ENCODE results near the gene LRRC25. TPM values are rescaled to one million over a fixed set of nuclear protein-coding genes. Genes with fewer than 3 reads are reported as not detected.

The LRRC25 gene
- total and polyA plus RNA-seq, 10 of the 15 experiments (the other 5 are each of a cell fraction or from before 2014, with no cell fraction given) = 0.38 to 2.9 (median 1.2) TPM

DNA sequence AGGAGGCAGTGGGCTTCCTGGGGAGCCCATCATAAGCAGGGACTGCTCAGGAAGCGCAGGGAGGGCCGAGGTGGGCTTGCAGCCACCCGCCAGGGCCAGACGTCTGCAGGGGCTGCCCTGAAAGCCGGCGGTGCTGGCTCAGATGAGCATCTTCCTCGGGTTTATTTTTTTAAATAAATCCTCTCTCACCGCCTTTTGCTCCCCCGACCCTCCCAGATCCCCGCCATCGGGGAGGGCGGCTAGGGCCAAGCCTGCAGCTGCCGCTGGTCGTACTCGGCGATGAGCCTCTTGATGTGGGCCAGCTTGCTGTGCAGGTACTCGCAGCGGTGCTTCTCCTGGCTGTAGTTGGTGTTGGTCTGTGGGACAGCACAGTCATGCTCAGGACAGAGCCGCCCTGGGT is 47.1 kb upstream of the LRRC25 start:
- ATAC-seq = no peak
- intact Hi-C loops (cut with micrococcal nuclease; ENCODE audit: unreplicated experiment) (no loop called here), in situ Hi-C loops (cut with MboI) (no loop called here)
- H3K4me1 ChIP-seq (ENCODE audit: control insufficient read depth, insufficient read depth, low read length) = peaks cover 3% of the 10 kb centered on the region; the same call in 1 of the 2 replicates
- ChIA-PET CTCF (no interaction called here), POLR2A (no interaction called here), RAD21 (ENCODE audit: unreplicated experiment) (no interaction called here), SMC1A (ENCODE audit: uncharacterized antibody, unreplicated experiment) (no interaction called here)
- no peak overlapping the region for H3K9ac ChIP-seq (ENCODE audit: control insufficient read depth, insufficient read depth, low read length)
- WGBS (ENCODE audit: insufficient coverage, insufficient replicate concordance, low lambda C conversion rate, missing lambda C conversion rate) = 96% methylated on average over 19 of the region's 19 CpGs
- no peaks in the 10 kb centered on the region for H3K27me3 ChIP-seq (replicated peaks in 1 of 2; ENCODE audit: control insufficient read depth in 2 of 2, insufficient read depth in 2 of 2, low read length in 1 of 2)
- H3K9me3 ChIP-seq (replicated peaks; ENCODE audit: control insufficient read depth, insufficient read depth, low read length) = no peaks in the 10 kb centered on the region
- no peak overlapping the region for H3K27ac ChIP-seq (ENCODE audit: control insufficient read depth, insufficient read depth)
- no peak overlapping the region for H3K4me2 ChIP-seq (ENCODE audit: control insufficient read depth, insufficient read depth)
- no peaks in the 10 kb centered on the region; the same call in 1 of the 2 replicates for H4K20me1 ChIP-seq (ENCODE audit: control insufficient read depth, insufficient read depth)
- no peak overlapping the region for H3K4me3 ChIP-seq
- no peak for DNase-seq (ENCODE audit: low read depth, low spot score)
- H3K79me2 ChIP-seq (ENCODE audit: control insufficient read depth, insufficient read depth, low read length) = no peaks in the 10 kb centered on the region
- TSS peak; percentile 25 for BruUV-seq (replicated peaks)
- no peak overlapping the region for H2AFZ ChIP-seq (ENCODE audit: control insufficient read depth, low read depth, low read length)
- peaks cover 11 to 30% of the 10 kb centered on the region in 2 experiments; a peak in 3 of 4 replicates for H3K36me3 ChIP-seq (ENCODE audit: control insufficient read depth in 2 of 2, insufficient read depth in 2 of 2, low read length in 1 of 2)
- FAIRE-seq = no peak
- TF ChIP-seq SIX5 (IDR thresholded peaks at IDR 0.05; ENCODE audit: low read depth, low read length, severe bottlenecking) (no peak), JUNB (IDR thresholded peaks at IDR 0.05) (no peak), POLR2AphosphoS5 (IDR thresholded peaks at IDR 0.05; ENCODE audit: low read length) (no peak), CHD1 (IDR thresholded peaks at IDR 0.05; ENCODE audit: low read depth, low read length) (no peak), HCFC1 (IDR thresholded peaks at IDR 0.05; ENCODE audit: low read length) (no peak), KLF5 (IDR thresholded peaks at IDR 0.05; ENCODE audit: partially characterized antibody) (no peak), EED (IDR thresholded peaks at IDR 0.05; ENCODE audit: low read depth) (no peak), RUNX3 (IDR thresholded peaks at IDR 0.05; ENCODE audit: low read length) (no peak), CBFB (IDR thresholded peaks at IDR 0.05; ENCODE audit: low read depth) (no peak), CHD2 (IDR thresholded peaks at IDR 0.05; ENCODE audit: borderline replicate concordance, low read depth, low read length) (no peak), NRF1 (conservative IDR thresholded peaks at IDR 0.05; ENCODE audit: low read depth, low read length) (no peak), RFX5 (IDR thresholded peaks at IDR 0.05; ENCODE audit: low read depth, low read length) (no peak)
- TF ChIP-seq, protein P1, sequence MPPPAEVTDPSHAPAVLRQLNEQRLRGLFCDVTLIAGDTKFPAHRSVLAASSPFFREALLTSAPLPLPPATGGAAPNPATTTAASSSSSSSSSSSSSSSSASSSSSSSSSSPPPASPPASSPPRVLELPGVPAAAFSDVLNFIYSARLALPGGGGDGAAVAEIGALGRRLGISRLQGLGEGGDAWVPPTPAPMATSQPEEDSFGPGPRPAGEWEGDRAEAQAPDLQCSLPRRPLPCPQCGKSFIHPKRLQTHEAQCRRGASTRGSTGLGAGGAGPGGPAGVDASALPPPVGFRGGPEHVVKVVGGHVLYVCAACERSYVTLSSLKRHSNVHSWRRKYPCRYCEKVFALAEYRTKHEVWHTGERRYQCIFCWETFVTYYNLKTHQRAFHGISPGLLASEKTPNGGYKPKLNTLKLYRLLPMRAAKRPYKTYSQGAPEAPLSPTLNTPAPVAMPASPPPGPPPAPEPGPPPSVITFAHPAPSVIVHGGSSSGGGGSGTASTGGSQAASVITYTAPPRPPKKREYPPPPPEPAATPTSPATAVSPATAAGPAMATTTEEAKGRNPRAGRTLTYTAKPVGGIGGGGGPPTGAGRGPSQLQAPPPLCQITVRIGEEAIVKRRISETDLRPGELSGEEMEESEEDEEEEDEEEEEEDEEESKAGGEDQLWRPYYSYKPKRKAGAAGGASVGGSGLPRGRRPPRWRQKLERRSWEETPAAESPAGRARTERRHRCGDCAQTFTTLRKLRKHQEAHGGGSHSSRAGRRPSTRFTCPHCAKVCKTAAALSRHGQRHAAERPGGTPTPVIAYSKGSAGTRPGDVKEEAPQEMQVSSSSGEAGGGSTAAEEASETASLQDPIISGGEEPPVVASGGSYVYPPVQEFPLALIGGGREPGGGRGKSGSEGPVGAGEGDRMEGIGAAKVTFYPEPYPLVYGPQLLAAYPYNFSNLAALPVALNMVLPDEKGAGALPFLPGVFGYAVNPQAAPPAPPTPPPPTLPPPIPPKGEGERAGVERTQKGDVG (CRISPR knock-in tag; IDR thresholded peaks at IDR 0.05) = no peak
- TF ChIP-seq, protein P2, sequence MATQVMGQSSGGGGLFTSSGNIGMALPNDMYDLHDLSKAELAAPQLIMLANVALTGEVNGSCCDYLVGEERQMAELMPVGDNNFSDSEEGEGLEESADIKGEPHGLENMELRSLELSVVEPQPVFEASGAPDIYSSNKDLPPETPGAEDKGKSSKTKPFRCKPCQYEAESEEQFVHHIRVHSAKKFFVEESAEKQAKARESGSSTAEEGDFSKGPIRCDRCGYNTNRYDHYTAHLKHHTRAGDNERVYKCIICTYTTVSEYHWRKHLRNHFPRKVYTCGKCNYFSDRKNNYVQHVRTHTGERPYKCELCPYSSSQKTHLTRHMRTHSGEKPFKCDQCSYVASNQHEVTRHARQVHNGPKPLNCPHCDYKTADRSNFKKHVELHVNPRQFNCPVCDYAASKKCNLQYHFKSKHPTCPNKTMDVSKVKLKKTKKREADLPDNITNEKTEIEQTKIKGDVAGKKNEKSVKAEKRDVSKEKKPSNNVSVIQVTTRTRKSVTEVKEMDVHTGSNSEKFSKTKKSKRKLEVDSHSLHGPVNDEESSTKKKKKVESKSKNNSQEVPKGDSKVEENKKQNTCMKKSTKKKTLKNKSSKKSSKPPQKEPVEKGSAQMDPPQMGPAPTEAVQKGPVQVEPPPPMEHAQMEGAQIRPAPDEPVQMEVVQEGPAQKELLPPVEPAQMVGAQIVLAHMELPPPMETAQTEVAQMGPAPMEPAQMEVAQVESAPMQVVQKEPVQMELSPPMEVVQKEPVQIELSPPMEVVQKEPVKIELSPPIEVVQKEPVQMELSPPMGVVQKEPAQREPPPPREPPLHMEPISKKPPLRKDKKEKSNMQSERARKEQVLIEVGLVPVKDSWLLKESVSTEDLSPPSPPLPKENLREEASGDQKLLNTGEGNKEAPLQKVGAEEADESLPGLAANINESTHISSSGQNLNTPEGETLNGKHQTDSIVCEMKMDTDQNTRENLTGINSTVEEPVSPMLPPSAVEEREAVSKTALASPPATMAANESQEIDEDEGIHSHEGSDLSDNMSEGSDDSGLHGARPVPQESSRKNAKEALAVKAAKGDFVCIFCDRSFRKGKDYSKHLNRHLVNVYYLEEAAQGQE (IDR thresholded peaks at IDR 0.05; ENCODE audit: low read depth, low read length) = no peak
- TF ChIP-seq, protein P3, sequence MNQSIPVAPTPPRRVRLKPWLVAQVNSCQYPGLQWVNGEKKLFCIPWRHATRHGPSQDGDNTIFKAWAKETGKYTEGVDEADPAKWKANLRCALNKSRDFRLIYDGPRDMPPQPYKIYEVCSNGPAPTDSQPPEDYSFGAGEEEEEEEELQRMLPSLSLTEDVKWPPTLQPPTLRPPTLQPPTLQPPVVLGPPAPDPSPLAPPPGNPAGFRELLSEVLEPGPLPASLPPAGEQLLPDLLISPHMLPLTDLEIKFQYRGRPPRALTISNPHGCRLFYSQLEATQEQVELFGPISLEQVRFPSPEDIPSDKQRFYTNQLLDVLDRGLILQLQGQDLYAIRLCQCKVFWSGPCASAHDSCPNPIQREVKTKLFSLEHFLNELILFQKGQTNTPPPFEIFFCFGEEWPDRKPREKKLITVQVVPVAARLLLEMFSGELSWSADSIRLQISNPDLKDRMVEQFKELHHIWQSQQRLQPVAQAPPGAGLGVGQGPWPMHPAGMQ (IDR thresholded peaks at IDR 0.05; ENCODE audit: borderline replicate concordance) = no peak
- TF ChIP-seq, protein P4, sequence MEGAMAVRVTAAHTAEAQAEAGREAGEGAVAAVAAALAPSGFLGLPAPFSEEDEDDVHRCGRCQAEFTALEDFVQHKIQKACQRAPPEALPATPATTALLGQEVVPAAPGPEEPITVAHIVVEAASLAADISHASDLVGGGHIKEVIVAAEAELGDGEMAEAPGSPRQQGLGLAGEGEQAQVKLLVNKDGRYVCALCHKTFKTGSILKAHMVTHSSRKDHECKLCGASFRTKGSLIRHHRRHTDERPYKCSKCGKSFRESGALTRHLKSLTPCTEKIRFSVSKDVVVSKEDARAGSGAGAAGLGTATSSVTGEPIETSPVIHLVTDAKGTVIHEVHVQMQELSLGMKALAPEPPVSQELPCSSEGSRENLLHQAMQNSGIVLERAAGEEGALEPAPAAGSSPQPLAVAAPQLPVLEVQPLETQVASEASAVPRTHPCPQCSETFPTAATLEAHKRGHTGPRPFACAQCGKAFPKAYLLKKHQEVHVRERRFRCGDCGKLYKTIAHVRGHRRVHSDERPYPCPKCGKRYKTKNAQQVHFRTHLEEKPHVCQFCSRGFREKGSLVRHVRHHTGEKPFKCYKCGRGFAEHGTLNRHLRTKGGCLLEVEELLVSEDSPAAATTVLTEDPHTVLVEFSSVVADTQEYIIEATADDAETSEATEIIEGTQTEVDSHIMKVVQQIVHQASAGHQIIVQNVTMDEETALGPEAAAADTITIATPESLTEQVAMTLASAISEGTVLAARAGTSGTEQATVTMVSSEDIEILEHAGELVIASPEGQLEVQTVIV (IDR thresholded peaks at IDR 0.05; ENCODE audit: borderline replicate concordance, partially characterized antibody) = no peak
